Astrocyte of the spinal cord (primary cell): ENCODE data around the gene SMURF1.

Experiments
- DNase-seq: peaks from one replicate; pipeline ENCODE4 v3.0.0; 2011; ENCODE audit warnings: low read depth, low spot score
- H3K4me3 ChIP-seq: 2 replicates; pipeline ENCODE4 v1.5.1; 2011; ENCODE audit warnings: low read depth, mild to moderate bottlenecking, low read length, moderate library complexity
- in situ Hi-C: cut with HindIII; loops from 2 replicates; pipeline ENCODE4 v1.10.0; 2017; ENCODE audit warnings: low sequenced_read_pairs
- TF ChIP-seq, protein P1 (sequence below): IDR thresholded peaks from 2 replicates; pipeline ENCODE4 v1.5.1; 2012; ENCODE audit warnings: low read depth, mild to moderate bottlenecking, low read length, inconsistent platforms

The SMURF1 gene

DNA sequence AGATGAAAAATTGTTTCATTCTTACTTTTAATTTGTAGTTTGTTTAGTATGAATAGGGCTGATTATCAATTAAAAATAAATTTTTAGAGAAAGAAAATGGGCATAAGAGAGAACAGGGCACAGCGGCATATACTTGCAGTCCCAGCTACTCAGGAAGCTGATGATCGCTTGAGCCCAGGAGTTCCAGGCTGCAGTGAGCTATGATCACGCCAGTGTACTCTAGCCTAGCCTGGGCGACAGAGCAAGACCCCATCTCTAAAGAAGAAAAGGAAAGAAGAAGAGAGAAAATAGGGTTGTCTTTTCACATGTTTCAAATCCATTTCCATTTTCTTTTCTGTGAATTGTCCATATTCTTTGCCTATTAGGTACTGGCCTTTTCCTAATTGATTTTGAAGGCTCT lies 8.0 kb downstream of the SMURF1 start:
- in situ Hi-C loops, result no loop called here
- H3K4me3 ChIP-seq, result no peak overlapping the region
- DNase-seq, result no peak
- TF ChIP-seq, protein P1, sequence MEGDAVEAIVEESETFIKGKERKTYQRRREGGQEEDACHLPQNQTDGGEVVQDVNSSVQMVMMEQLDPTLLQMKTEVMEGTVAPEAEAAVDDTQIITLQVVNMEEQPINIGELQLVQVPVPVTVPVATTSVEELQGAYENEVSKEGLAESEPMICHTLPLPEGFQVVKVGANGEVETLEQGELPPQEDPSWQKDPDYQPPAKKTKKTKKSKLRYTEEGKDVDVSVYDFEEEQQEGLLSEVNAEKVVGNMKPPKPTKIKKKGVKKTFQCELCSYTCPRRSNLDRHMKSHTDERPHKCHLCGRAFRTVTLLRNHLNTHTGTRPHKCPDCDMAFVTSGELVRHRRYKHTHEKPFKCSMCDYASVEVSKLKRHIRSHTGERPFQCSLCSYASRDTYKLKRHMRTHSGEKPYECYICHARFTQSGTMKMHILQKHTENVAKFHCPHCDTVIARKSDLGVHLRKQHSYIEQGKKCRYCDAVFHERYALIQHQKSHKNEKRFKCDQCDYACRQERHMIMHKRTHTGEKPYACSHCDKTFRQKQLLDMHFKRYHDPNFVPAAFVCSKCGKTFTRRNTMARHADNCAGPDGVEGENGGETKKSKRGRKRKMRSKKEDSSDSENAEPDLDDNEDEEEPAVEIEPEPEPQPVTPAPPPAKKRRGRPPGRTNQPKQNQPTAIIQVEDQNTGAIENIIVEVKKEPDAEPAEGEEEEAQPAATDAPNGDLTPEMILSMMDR, result no peak

DNA sequence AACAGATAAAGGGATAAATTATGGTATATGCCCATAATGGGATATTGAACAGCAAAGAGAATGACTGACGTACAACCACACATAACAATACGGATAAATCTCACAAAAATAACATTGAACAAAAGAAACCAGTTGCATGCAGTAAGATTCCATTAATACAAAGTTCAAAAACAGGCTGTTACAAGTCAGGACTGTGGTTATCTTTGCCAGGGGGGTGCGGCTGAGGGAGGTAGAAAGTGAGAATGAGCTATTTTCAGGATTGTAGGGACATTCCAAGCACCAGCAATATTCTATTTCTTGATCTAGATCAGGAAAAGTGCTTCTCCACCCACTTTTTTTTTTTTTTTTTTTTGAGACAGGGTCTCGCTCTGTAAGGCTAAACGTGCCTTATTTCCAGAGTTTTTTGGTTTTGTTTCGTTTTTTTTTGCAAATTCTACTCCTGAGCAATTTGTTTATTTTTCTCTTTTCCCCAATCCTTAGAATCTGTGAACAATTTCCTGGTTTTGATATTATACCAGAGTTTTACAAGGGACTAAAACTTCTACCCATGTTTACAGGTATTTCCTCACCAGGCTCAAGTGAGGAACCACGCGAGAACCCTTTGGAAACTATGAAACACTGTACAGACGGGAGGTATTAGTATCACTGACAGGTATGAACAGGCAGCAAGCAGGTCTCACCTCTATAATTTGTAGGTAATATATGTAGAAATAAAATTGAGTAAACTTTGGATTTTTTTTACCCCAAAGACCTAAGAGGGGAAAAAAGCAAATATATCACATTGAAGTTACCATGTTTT lies 9.9 kb downstream of the SMURF1 start:
- TF ChIP-seq, protein P1, result no peak
- H3K4me3 ChIP-seq, result no peak overlapping the region
- no peak for DNase-seq
- in situ Hi-C loops, result no loop called here

GRCh38 chr7:99132595-99133321 lies 11.2 kb downstream of the SMURF1 start:
- TF ChIP-seq, protein P1, result no peak
- H3K4me3 ChIP-seq, result no peak overlapping the region
- in situ Hi-C loops, result no loop called here
- DNase-seq, result no peak

DNA sequence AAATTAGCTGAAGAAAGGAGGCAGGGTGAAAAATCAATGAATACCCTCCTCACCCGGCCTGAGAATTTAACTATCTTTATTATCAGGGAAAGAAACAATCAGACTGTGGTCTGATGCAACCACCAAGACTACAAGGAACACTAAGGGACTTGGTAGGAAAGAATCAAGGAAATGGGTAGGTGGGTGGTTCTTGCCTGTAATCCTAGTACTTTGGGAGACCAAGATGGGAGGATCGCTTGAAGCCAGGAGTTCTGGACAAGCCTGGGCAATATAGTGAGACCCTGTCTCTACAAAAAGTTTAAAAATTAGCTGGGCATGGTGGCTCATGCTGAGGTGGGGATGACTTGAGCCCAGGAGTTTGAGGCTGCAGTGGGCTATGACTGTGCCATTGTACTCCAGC lies 12.6 kb downstream of the SMURF1 start:
- no peak overlapping the region for H3K4me3 ChIP-seq
- TF ChIP-seq, protein P1, result no peak
- DNase-seq, result no peak
- in situ Hi-C loops, result no loop called here

GRCh38 chr7:99129536-99129935 lies 14.4 kb downstream of the SMURF1 start:
- DNase-seq, result no peak
- no peak overlapping the region for H3K4me3 ChIP-seq
- TF ChIP-seq, protein P1, result no peak
- in situ Hi-C loops, result no loop called here

- in situ Hi-C loops, result no loop called here
- no peak overlapping the region for H3K4me3 ChIP-seq
- DNase-seq, result no peak
- TF ChIP-seq, protein P1, result no peak
These were observed 14.9 kb downstream of the SMURF1 start for GRCh38 chr7:99129001-99129400.
